Fibroblast of skin of right quadriceps (primary cell): ENCODE results near the gene FBXL7.
A peak's percentile ranks its signal among the peaks of the same experiment; 100 is the strongest.

Experiments
- DNase-seq: peaks from one replicate; pipeline ENCODE4 v3.0.0-alpha.2; 2013

The FBXL7 gene

DNA sequence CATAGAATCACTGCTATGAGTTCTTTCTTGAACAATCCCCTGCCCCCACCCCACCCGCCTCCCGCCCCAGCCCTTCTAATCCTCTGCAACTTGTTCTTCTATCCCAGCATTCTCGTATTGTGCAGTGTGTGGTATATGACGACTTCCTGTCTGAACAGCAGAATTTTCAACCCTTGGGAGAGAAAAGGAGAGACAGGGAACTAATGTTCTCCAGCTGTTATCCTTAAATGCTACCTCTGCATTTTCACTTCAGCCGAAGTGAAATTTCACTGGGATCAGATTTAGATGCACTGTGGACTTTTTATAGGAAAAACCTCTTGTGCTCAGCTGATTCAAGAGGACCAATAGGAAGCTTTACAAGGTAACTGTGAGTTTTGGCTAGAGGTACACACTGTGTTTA is 2.2 kb downstream of the FBXL7 start:
- peak; percentile 64 for DNase-seq

DNA sequence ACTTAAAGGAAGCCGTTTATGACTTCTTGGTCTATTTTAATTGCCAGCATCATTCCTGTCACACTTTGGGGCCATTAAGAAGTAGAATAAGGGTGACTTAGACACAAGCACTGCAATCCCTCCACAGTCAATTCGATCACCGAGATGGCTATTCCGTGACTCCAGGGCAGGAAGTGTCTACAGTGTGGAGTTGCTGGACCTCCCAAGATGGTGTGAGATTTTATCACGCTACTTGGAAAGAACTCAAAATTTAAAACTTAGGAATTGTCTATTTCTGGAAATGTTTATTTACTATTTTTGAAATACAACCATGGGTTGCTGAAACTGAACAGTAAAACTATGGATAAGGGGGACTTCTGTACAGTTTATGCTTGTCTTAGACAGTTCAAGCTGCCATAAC is 6.2 kb downstream of the FBXL7 start:
- DNase-seq: no peak

DNA sequence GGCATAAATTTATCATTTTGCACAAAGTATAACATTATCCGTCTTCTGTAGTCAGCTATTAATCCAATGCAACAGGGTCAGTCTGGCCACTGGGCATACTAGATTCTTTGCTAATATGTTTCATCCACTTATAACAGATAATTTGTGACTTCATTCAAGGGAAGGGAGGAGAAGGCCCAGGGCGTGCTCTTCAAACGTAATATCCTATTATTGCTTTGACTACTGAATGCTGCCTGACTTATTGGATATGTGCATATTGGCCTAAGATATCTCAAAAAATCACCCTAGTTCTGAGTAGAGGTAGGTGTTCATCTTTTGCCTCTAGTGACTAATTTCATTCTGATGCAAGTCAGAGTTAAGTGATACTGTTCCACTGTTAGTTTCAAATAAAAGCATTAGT is 6.9 kb downstream of the FBXL7 start:
- DNase-seq: no peak

DNA sequence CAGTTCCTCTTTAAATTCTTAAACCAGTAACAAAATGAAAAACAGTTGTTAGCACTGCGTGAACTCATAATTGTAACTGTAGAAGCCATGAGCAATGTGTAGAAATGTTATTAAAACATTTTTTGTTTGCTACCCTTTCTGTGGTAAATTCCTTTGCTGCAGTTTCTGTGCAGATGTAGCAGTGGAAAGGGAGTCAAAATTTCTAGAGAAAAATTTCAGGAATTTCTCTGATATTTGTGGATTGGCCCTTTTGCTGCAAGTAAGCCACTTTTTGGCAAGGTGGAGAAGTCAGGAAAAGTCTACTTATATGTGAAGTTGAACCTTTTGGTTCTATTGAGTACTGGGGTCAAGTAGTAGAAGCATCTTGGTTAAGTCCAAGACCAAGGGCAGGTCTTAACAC is 10.1 kb downstream of the FBXL7 start:
- DNase-seq: peak; percentile 87

DNA sequence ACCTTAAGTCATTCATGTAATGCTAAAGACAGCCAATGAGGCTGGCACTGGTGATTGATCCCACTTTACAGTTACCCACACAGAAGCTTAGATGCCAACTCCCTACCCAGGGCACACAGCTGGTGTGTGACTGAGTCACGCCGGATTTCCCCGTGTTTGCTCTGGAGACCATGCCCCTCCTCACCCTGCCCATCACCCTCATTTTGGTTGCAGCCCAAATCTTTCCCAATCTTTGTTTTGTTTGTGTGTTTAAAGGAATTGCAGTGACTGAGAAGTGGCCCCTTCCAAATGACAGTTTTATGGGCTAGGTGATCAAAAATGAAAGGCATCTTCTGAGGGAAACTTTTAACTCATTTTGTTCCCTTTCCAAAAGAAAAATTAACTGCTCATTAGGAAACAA is 10.9 kb downstream of the FBXL7 start:
- peak; percentile 55 for DNase-seq

DNA sequence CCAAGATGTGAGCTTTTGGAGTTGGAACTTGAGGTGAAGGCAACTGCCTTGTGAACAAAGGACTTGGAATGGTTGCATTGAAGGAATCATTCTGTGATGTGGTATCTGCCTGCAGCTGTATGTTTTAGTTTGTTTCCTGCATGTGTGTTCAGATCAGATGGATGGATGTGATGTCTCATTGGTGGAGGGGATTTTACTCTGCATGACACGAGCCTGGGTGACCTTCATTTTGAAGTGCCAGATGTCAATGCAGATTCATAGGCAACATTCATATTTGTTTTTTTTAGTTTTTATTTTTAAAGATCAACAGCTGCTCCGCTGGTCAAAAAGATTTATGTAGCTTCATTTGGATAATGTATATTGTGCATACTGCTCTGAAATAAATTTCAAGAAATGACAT is 13.5 kb downstream of the FBXL7 start:
- DNase-seq: no peak

GRCh38 chr5:15513911-15514310 is 13.9 kb downstream of the FBXL7 start:
- no peak for DNase-seq

- peak; percentile 14 for DNase-seq
Observed at GRCh38 chr5:15515229-15515628, 15.2 kb downstream of the FBXL7 start.

DNA sequence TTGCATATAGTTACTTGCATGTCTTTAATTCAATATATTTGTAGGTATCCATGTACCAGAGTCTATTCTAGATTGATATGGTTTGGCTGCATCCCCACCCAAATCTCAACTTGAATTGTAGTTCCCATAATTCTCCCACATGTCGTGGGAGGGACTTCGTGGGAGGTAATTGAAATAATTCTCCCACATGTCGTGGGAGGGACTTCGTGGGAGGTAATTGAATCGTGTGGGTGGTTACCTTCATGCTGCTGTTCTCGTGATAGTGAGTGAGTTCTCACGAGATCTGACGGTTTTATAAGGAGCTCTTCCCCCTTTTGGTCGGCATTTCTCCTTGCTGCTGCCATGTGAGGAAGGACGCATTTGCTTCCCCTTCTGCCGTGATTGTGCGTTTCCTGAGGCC is 16.5 kb downstream of the FBXL7 start:
- DNase-seq: no peak

- DNase-seq: no peak
Observed at GRCh38 chr5:15518786-15519185, 18.8 kb downstream of the FBXL7 start.

- DNase-seq: no peak
Observed at GRCh38 chr5:15520856-15521255, 20.9 kb downstream of the FBXL7 start.

DNA sequence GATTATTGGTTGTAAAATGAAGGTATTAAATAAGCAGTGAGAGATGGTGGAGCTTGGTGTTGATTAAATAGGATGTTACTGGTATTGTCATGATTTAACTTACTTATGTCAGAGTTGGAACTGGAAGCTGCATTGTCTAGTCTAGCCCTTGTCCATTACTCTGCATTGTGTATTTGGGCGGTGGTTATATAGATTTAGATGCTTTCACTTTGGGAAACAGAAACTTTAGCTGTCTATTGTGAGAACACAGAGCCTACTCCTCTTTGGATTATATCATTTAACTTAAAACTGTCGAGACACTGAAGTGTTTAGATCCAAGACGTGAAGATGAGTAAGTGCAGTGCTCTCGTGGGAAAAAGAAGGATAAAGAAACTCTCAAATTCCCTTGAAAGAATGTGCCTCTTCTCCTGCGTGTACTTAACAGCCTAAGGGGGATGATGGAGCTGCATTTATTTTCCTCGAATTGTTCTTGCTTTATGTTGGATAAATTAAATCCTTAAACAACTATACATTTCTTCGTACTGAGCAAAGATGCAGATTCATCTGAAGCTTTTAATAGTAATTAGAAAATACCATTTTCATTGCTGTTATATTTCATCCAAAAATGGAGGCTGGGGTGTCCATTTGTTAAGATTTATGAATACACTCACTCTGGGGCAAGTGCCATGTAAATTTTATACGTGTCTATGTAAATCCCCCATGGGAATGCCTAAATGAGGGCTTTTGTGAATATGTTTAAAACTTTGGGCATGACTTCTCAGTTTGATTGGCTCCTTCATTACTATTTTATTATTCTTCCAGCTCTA is 21.6 kb downstream of the FBXL7 start:
- peak; percentile 63 for DNase-seq

DNA sequence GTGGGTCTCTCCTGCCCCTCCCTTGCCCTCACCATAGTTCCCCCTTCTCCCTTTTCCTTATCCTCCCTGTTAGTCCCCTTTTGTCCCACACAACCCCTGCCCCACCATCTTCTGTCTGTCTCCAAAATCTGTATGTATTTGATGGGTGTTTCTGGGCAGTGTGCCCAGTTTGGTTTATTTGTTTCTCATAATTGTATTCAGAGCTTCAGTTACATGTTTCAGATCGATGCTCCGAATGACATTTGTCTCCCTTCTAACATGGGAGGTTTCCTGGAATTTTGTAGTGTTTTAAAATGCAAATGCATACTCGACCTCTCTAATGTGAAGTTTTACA is 22.2 kb downstream of the FBXL7 start:
- DNase-seq: peak; percentile 33

DNA sequence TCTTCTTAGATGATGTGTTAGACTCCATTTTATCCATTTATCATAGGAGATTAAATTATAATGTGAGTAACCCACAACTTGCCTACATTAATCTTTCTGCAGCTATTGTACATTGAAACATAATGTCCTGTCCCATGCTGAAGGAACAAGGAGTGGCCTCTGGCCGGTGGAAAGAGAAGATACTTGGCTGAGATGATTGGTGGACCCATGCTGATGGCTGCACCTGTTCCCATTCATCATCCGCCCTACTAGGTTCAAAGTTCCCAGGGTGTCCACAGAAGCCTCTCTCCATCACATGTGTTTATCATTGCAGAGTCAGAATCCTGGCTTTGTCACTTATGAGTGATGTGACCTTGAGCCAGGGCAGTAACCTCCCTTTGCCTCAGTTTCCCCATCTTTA is 24.7 kb downstream of the FBXL7 start:
- DNase-seq: no peak

DNA sequence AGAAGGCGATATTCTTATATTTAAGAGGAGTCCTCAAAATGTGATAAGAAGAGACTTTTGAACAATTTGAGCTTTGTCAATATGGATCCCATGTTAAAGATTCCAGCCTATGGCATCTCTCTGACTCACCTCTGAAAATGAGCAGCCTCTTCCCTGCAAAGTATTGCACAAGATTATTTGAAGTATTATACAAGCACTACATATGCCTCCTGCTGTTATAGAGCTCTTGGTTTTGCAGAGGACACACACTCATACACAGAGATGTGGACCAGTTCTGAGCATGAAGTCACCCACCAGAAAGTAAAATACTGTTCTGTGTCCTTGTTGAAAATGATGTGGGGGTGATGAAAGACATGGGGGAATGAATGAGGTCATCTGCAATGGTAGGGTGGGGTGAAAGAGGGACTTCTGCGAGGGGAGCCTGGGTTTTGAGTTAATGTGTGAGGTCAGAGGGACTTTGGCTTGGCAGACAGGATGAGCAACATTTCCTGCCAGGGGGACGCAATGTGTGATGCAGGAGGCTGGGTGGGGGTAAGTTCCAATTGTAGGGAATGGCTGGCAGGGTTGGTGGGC is 25.8 kb downstream of the FBXL7 start:
- peak; percentile 57 for DNase-seq

GRCh38 chr5:15526413-15526812 is 26.4 kb downstream of the FBXL7 start:
- DNase-seq: no peak

GRCh38 chr5:15528476-15528875 is 28.5 kb downstream of the FBXL7 start:
- no peak for DNase-seq

- DNase-seq: no peak
Observed at GRCh38 chr5:15529013-15529412, 29.0 kb downstream of the FBXL7 start.

- DNase-seq: no peak
Observed at GRCh38 chr5:15529821-15530220, 29.8 kb downstream of the FBXL7 start.

DNA sequence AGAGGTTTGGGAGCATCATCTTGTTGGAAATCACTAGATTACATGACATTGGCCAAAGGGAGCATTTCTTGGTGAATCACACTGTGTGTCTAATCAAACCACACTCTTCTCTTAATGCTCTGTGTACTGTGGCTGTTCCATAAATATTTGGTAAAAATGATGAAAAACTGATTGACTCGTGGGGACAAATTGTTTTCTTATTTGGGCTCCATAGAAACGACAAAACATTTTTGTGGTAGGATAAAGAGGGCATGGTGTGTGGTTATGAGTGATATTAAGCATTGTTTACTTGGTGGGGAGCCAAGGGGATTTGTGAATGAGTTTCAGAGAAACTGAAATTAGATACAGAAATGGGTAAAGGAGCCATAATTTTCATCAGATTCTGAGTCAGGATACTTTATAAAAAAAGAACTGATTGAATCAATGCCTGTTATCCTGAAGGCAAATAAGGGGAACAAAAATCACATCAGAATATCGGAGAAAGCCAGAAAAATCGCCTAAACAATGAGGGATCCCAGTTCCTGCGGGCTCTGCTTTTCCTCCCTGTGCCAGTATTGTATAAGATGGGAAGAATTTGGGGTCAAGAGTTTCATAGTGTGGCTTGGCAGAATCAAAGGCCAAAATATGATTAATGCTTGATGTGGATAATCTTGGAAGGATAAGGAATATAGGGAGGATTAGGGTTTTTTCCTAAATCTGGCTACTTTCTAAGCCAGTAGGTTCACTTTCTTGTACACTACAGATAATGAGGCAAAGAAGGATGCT is 33.3 kb downstream of the FBXL7 start:
- peak; percentile 78 for DNase-seq

DNA sequence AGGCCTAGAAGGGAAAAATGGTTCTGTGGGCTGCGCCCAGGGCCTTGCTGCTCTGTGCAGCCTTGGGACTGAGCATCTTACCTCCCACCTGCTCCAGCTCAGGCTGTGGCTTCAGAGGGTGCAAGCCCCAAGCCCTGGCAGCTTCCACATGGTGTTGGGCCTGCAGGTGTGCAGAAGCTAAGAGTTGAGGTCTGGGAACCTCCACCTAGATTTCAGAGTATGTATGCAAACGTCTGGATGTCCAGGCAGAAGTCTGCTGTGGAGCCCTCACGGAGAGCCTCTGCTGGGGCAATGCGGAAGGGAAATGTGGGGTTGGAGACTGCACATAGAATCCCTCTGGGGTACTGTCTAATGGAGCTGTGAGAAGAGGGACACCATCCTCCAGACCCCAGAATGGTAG is 36.0 kb downstream of the FBXL7 start:
- no peak for DNase-seq

GRCh38 chr5:15538516-15538915 is 38.5 kb downstream of the FBXL7 start:
- DNase-seq: no peak

- no peak for DNase-seq
Observed at GRCh38 chr5:15539951-15540350, 40.0 kb downstream of the FBXL7 start.

- DNase-seq: no peak
Observed at GRCh38 chr5:15544039-15544438, 44.1 kb downstream of the FBXL7 start.
